T-cell (primary cell): ENCODE results near the gene FMO2. TPM values are rescaled to one million over a fixed set of nuclear protein-coding genes. Genes with fewer than 3 reads are reported as not detected.

ENCODE experiments used
- ATAC-seq, 4 experiments: fragments of 200-7000 bp in 3 of 4; fragments of 150-1000 bp in 1 of 4; cut with Tn5 transposase; replicated peaks in 1 of 4; 1 replicate in 3 of 4; 2 replicates in 1 of 4; pipeline ENCODE4 v1.10.0; 2021; ENCODE audit warnings: moderate library complexity in 3 of 4, mild to moderate bottlenecking in 2 of 4, moderate number of reproducible peaks in 1 of 4
- CTCF ChIA-PET, 2 donors: fragments of 300-600 bp; sonication (Branson Sonifier 250); formaldehyde crosslinking; loops; one replicate each; lab custom pipeline; 2022; ENCODE audit warnings: antibody characterized with exemption in 2 of 2; lab: Charles Lee
- POLR2A ChIA-PET, 2 donors: fragments of 300-600 bp; sonication (Branson Sonifier 250); formaldehyde crosslinking; loops; one replicate each; lab custom pipeline; 2022; ENCODE audit warnings: antibody characterized with exemption in 2 of 2; lab: Charles Lee
- DNase-seq, 35 experiments: peaks; one replicate each; pipeline versions ENCODE4 v3.0.0 to v3.0.0-alpha.2; 2013 to 2023
- H3K27ac ChIP-seq: one replicate; pipeline ENCODE4 v1.5.1; 2013; ENCODE audit warnings: low read length
- H3K27me3 ChIP-seq, 2 experiments: replicated peaks in 1 of 2; 1 replicate in 1 of 2; 2 replicates in 1 of 2; pipeline versions ENCODE4 v1.6.1 to v1.7.0; 2013; ENCODE audit warnings: low read length in 1 of 2, mixed read lengths in 1 of 2; ENCODE audit not compliant: control insufficient read depth in 2 of 2, insufficient read depth in 2 of 2; ENCODE audit errors: extremely low read depth in 1 of 2
- H3K36me3 ChIP-seq, 2 donors: 1 replicate in 1 of 2; 2 replicates in 1 of 2; pipeline versions ENCODE4 v1.6.1 to v1.7.0; 2013; ENCODE audit warnings: low read length in 1 of 2; ENCODE audit not compliant: control insufficient read depth in 2 of 2, insufficient read depth in 1 of 2; ENCODE audit errors: extremely low read depth in 1 of 2
- H3K4me1 ChIP-seq, 2 experiments: 1 replicate in 1 of 2; 2 replicates in 1 of 2; pipeline versions ENCODE4 v1.6.1 to v1.7.0; 2013; ENCODE audit warnings: low read length in 2 of 2, mixed read lengths in 1 of 2; ENCODE audit not compliant: insufficient read depth in 2 of 2, control insufficient read depth in 1 of 2; ENCODE audit errors: extremely low read depth in 1 of 2
- H3K4me3 ChIP-seq, 2 donors: 1 replicate in 1 of 2; 2 replicates in 1 of 2; pipeline versions ENCODE4 v1.5.1 to v1.7.0; 2013; ENCODE audit warnings: mild to moderate bottlenecking in 2 of 2, low read length in 1 of 2, moderate library complexity in 1 of 2; ENCODE audit not compliant: control insufficient read depth in 1 of 2; ENCODE audit errors: extremely low read depth in 1 of 2
- H3K9me3 ChIP-seq: 2 replicates; pipeline ENCODE4 v1.7.0; 2013
- H3K27ac Mint-ChIP-seq, 2 donors: one replicate each; pipeline ENCODE4 v1.8.0; 2020 to 2021; ENCODE audit warnings: mild to moderate bottlenecking in 2 of 2, mixed read lengths in 2 of 2
- H3K27me3 Mint-ChIP-seq, 2 donors: one replicate each; pipeline ENCODE4 v1.8.0; 2021 to 2022; ENCODE audit warnings: mixed read lengths in 2 of 2
- H3K36me3 Mint-ChIP-seq: one replicate; pipeline ENCODE4 v1.8.0; 2021; ENCODE audit warnings: mixed read lengths
- H3K4me1 Mint-ChIP-seq, 3 donors: one replicate each; pipeline ENCODE4 v1.8.0; 2020 to 2022; ENCODE audit warnings: mixed read lengths in 3 of 3, mild to moderate bottlenecking in 1 of 3
- H3K4me3 Mint-ChIP-seq, 3 donors: one replicate each; pipeline ENCODE4 v1.8.0; 2020 to 2022; ENCODE audit warnings: mild to moderate bottlenecking in 3 of 3, mixed read lengths in 3 of 3, moderate library complexity in 3 of 3
- H3K9me3 Mint-ChIP-seq, 3 donors: one replicate each; pipeline ENCODE4 v1.8.0; 2020 to 2022; ENCODE audit warnings: mixed read lengths in 3 of 3
- WGBS: methylation state at CpG from one replicate; pipeline ENCODE4 v1.1.5; 2013; ENCODE audit warnings: missing lambda C conversion rate; ENCODE audit not compliant: insufficient coverage; 5-methylcytosine and 5-hydroxymethylcytosine counted together
- total RNA-seq, 35 experiments: library from RNA in 6 of 35; stranded (reverse) in 6 of 35; fragments of 120-200 nt in 1 of 35; gene quantifications; one replicate each; pipeline versions ENCODE4 v1.2.1 to v1.2.4 and lab custom pipeline; 2013 to 2026

The FMO2 gene
- total RNA-seq, 5 donors from 2014 or later (not counting 1 experiment from before 2014, with no cell fraction given): 0.38 to 0.82 (median 0.70) TPM; not detected in 2

- Mint-ChIP-seq H3K27me3 (peaks cover 38 to 43% of the 10 kb centered on the region in 2 donors), H3K27ac (no peak overlapping the region), H3K36me3 (no peaks in the 10 kb centered on the region), H3K4me3 (no peak overlapping the region), H3K9me3 (no peaks in the 10 kb centered on the region), H3K4me1 (peaks cover 6 to 17% (median 11%) of the 10 kb centered on the region in 3 donors)
- peaks cover 0 to 16% of the 10 kb centered on the region in 2 experiments for H3K4me1 ChIP-seq
- CTCF ChIA-PET: interaction anchor here in 1 of 2 donors (2.0 kb wide), 1 partner anchor 63 kb away, joined by 6 read pairs; the partner anchor contains the start of gene FMO4
- H3K27ac ChIP-seq: no peak overlapping the region
- H3K36me3 ChIP-seq: no peaks in the 10 kb centered on the region
- peaks cover 7 to 26% of the 10 kb centered on the region in 2 experiments for H3K27me3 ChIP-seq
- DNase-seq: no peak
- POLR2A ChIA-PET: no interaction called here
- no CpG with 5 or more reads among the region's 3 CpGs for WGBS
- H3K4me3 ChIP-seq: no peak overlapping the region
- H3K9me3 ChIP-seq: no peaks in the 10 kb centered on the region
- no peak for ATAC-seq
Observed at GRCh38 chr1:171250263-171250662, 65.2 kb downstream of the FMO2 start.

- 10% methylated on average over 33 of the region's 34 CpGs for WGBS
- Mint-ChIP-seq H3K27ac (no peak overlapping the region), H3K4me1 (peaks cover 6 to 17% (median 11%) of the 10 kb centered on the region in 3 donors), H3K36me3 (no peaks in the 10 kb centered on the region), H3K27me3 (peaks cover 44 to 48% of the 10 kb centered on the region in 2 donors), H3K9me3 (no peaks in the 10 kb centered on the region), H3K4me3 (peak overlapping the region; percentile 71 to 80 (median 78))
- H3K4me3 ChIP-seq: peak overlapping the region; percentile 42 to 49
- peaks cover 0 to 16% of the 10 kb centered on the region in 2 experiments for H3K4me1 ChIP-seq
- no peaks in the 10 kb centered on the region for H3K36me3 ChIP-seq
- DNase-seq: peak in 15 of 35 experiments; percentile 1 to 27 (median 8)
- peaks cover 7 to 30% of the 10 kb centered on the region in 2 experiments for H3K27me3 ChIP-seq
- H3K9me3 ChIP-seq: no peaks in the 10 kb centered on the region
- ATAC-seq: peak in 3 of 4 experiments; percentile 42 to 68 (median 57)
- ChIA-PET POLR2A (no interaction called here), CTCF (interaction anchor here in 1 of 2 donors (1.1 to 2.0 kb wide), 2 partner anchors 25 to 62 kb away, joined by 4 to 6 read pairs; partner anchors contain the start of gene FMO4)
- no peak overlapping the region for H3K27ac ChIP-seq
Observed at GRCh38 chr1:171251042-171251951, 66.2 kb downstream of the FMO2 start.

GRCh38 chr1:171251952-171252300 is 66.8 kb downstream of the FMO2 start:
- no peaks in the 10 kb centered on the region for H3K9me3 ChIP-seq
- no peaks in the 10 kb centered on the region for H3K36me3 Mint-ChIP-seq
- peak overlapping the region; percentile 71 to 80 (median 78) for H3K4me3 Mint-ChIP-seq
- H3K27ac Mint-ChIP-seq: no peak overlapping the region
- CTCF ChIA-PET: interaction anchor here in 1 of 2 donors (1.1 kb wide), 1 partner anchor 25 kb away, joined by 4 read pairs; no protein-coding TSS in a partner anchor
- WGBS: 8% methylated on average over 2 of the region's 6 CpGs
- peaks cover 0 to 16% of the 10 kb centered on the region in 2 experiments for H3K4me1 ChIP-seq
- peak overlapping the region; percentile 42 to 49 for H3K4me3 ChIP-seq
- H3K4me1 Mint-ChIP-seq: peaks cover 6 to 17% (median 11%) of the 10 kb centered on the region in 3 donors
- no peak for DNase-seq
- no peak for ATAC-seq
- H3K27ac ChIP-seq: no peak overlapping the region
- H3K27me3 ChIP-seq: peaks cover 7 to 30% of the 10 kb centered on the region in 2 experiments
- H3K27me3 Mint-ChIP-seq: peaks cover 47 to 48% of the 10 kb centered on the region in 2 donors
- no peaks in the 10 kb centered on the region for H3K36me3 ChIP-seq
- POLR2A ChIA-PET: no interaction called here
- H3K9me3 Mint-ChIP-seq: no peaks in the 10 kb centered on the region

- H3K36me3 ChIP-seq: no peaks in the 10 kb centered on the region
- WGBS: 53% methylated on average over 3 of the region's 5 CpGs
- H3K9me3 ChIP-seq: no peaks in the 10 kb centered on the region
- DNase-seq (peak in 1 of 35 experiments; percentile 28), ATAC-seq (peak in 2 of 4 experiments; percentile 36 to 41)
- ChIA-PET POLR2A (no interaction called here), CTCF (interaction anchor here in 1 of 2 donors (1.1 kb wide), 1 partner anchor 26 kb away, joined by 4 read pairs; no protein-coding TSS in a partner anchor)
- no peak overlapping the region for H3K27ac ChIP-seq
- no peak overlapping the region for H3K4me3 ChIP-seq
- peaks cover 2 to 35% of the 10 kb centered on the region in 2 experiments for H3K27me3 ChIP-seq
- peaks cover 0 to 16% of the 10 kb centered on the region in 2 experiments for H3K4me1 ChIP-seq
- Mint-ChIP-seq H3K27me3 (peaks cover 48 to 50% of the 10 kb centered on the region in 2 donors), H3K27ac (peak overlapping the region in 1 of 2 donors; percentile 44), H3K4me1 (peaks cover 6 to 17% (median 11%) of the 10 kb centered on the region in 3 donors), H3K9me3 (no peaks in the 10 kb centered on the region), H3K4me3 (peak overlapping the region; percentile 29 to 53 (median 49)), H3K36me3 (no peaks in the 10 kb centered on the region)
Observed at GRCh38 chr1:171252482-171252881, 67.4 kb downstream of the FMO2 start.

GRCh38 chr1:171254859-171255258 is 69.8 kb downstream of the FMO2 start:
- H3K36me3 Mint-ChIP-seq: no peaks in the 10 kb centered on the region
- Histone ChIP-seq H3K4me3 (no peak overlapping the region), H3K36me3 (no peaks in the 10 kb centered on the region), H3K27me3 (peaks cover 2 to 39% of the 10 kb centered on the region in 2 experiments), H3K27ac (no peak overlapping the region), H3K4me1 (peaks cover 0 to 16% of the 10 kb centered on the region in 2 experiments), H3K9me3 (no peaks in the 10 kb centered on the region)
- no peak overlapping the region for H3K27ac Mint-ChIP-seq
- no peaks in the 10 kb centered on the region for H3K9me3 Mint-ChIP-seq
- CTCF ChIA-PET: no interaction called here
- no peak overlapping the region for H3K4me3 Mint-ChIP-seq
- DNase-seq (no peak), ATAC-seq (no peak)
- 71% methylated on average over 1 of the region's 4 CpGs for WGBS
- peaks cover 6 to 17% (median 11%) of the 10 kb centered on the region in 3 donors for H3K4me1 Mint-ChIP-seq
- peaks cover 37 to 42% of the 10 kb centered on the region in 2 donors for H3K27me3 Mint-ChIP-seq
- POLR2A ChIA-PET: no interaction called here

- no peaks in the 10 kb centered on the region for H3K9me3 ChIP-seq
- WGBS: 96% methylated on average over 4 of the region's 8 CpGs
- H3K27me3 ChIP-seq: peaks cover 2 to 29% of the 10 kb centered on the region in 2 experiments
- Mint-ChIP-seq H3K27me3 (peaks cover 31% of the 10 kb centered on the region in 2 donors), H3K4me1 (peaks cover 4 to 7% (median 6%) of the 10 kb centered on the region in 3 donors), H3K4me3 (no peak overlapping the region), H3K9me3 (no peaks in the 10 kb centered on the region), H3K27ac (no peak overlapping the region), H3K36me3 (no peaks in the 10 kb centered on the region)
- H3K4me3 ChIP-seq: no peak overlapping the region
- POLR2A ChIA-PET: interaction anchor here in 1 of 2 donors (0.6 kb wide), 1 partner anchor 278 kb away, joined by 4 read pairs; no protein-coding TSS in a partner anchor
- DNase-seq (no peak), ATAC-seq (no peak)
- CTCF ChIA-PET: no interaction called here
- H3K36me3 ChIP-seq: no peaks in the 10 kb centered on the region
- no peak overlapping the region for H3K27ac ChIP-seq
- peaks cover 0 to 6% of the 10 kb centered on the region in 2 experiments for H3K4me1 ChIP-seq
Observed at GRCh38 chr1:171256940-171257606, 72.0 kb downstream of the FMO2 start.
